Memory B cell (primary cell): Measurements from ENCODE around the gene FAM107B.

Experiments
- ATAC-seq: fragments of 150-1000 bp; cut with Tn5 transposase; 2 replicates; pipeline ENCODE4 v1.10.0; 2021; ENCODE audit warnings: low read depth, mild to moderate bottlenecking, moderate library complexity
- DNase-seq, 2 donors: peaks; one replicate each; pipeline ENCODE4 v3.0.0; 2022; ENCODE audit warnings: low spot score in 2 of 2
- H3K27ac Mint-ChIP-seq: one replicate; pipeline ENCODE4 v1.8.0; 2022; ENCODE audit warnings: mild to moderate bottlenecking, moderate library complexity, mixed read lengths
- H3K27me3 Mint-ChIP-seq: one replicate; pipeline ENCODE4 v1.8.0; 2022; ENCODE audit warnings: mixed read lengths
- H3K36me3 Mint-ChIP-seq: one replicate; pipeline ENCODE4 v1.8.0; 2022; ENCODE audit warnings: mild to moderate bottlenecking, mixed read lengths
- H3K4me1 Mint-ChIP-seq: one replicate; pipeline ENCODE4 v1.8.0; 2022; ENCODE audit warnings: mixed read lengths
- H3K4me3 Mint-ChIP-seq: one replicate; pipeline ENCODE4 v1.8.0; 2022; ENCODE audit warnings: mild to moderate bottlenecking, moderate library complexity, mixed read lengths
- H3K9me3 Mint-ChIP-seq: one replicate; pipeline ENCODE4 v1.8.0; 2022; ENCODE audit warnings: mixed read lengths

The FAM107B gene

DNA sequence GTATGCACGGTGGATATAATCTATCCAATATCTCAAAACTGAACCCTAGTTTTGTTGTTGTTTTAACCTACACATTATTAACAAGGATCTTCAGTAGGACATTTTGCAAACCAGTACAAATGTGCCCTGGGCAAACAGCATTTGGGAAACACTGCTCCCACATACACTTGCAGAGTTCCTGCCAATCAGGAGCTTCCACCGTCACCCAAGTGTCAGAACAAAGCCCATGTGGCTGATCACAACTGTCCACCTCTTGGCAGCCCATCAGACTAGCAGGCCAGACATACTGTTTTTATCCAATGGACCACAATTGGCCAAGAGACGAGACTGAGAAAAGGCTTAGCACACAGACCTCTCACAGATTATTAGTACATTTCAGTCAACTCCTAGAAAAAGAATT lies 200.4 kb downstream of the FAM107B start:
- H3K27me3 Mint-ChIP-seq, result no peaks in the 10 kb centered on the region
- DNase-seq (no peak), ATAC-seq (no peak)
- peaks cover 50% of the 10 kb centered on the region for H3K4me1 Mint-ChIP-seq
- H3K4me3 Mint-ChIP-seq, result no peak overlapping the region
- peaks cover 1% of the 10 kb centered on the region for H3K9me3 Mint-ChIP-seq
- peaks cover 17% of the 10 kb centered on the region for H3K36me3 Mint-ChIP-seq
- H3K27ac Mint-ChIP-seq, result peak overlapping the region; percentile 62

DNA sequence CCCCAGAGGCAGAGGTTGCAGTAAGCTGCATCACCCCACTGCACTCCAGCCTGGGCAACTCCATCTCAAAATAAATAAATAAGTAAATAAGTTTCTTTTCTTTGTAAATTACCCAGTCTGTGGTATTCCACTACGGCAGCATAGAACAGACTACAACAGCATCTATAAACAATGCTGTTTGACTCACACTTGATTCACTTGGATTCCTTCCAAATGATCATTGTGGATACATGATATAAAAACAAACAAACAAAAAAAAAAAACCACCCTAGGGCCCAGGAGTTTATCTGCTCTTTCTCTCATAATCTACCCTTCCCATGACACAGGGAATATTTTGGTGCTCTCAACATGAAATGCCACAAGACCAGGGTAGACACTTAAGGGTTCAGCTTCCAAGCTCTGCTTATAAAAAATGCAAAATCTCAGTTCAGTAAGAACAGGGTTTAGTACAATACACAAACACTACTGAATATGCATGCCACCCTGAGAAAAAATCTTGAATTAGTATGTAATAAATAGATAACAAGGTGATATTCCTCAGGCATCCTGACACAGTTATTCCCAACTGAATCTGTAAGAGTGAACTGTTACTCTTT lies 200.9 kb downstream of the FAM107B start:
- peaks cover 17% of the 10 kb centered on the region for H3K36me3 Mint-ChIP-seq
- H3K27ac Mint-ChIP-seq, result peak overlapping the region; percentile 62
- DNase-seq, result no peak
- H3K4me3 Mint-ChIP-seq, result no peak overlapping the region
- no peak for ATAC-seq
- H3K4me1 Mint-ChIP-seq, result peaks cover 52% of the 10 kb centered on the region
- peaks cover 1% of the 10 kb centered on the region for H3K9me3 Mint-ChIP-seq
- no peaks in the 10 kb centered on the region for H3K27me3 Mint-ChIP-seq

DNA sequence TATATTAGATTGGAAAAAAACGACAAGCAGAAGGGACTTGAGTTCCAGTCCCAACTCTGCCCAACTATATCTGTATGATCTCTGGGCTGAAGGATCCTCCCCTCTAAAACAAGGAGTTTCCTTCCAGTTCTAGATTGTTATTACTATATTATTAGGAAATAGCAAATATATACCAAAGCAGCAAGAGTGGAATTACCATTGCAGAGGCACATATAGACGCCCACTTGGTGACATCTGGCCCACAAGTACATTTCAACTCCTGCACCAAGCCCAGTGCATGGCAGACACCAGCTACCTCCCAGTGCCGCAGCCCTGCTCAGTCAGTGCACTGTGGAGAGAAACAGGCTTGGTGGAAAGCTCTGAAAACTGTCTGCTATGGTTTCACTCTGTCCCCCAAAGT lies 201.9 kb downstream of the FAM107B start:
- DNase-seq (no peak), ATAC-seq (no peak)
- H3K4me1 Mint-ChIP-seq, result peaks cover 55% of the 10 kb centered on the region
- no peak overlapping the region for H3K4me3 Mint-ChIP-seq
- H3K27me3 Mint-ChIP-seq, result no peaks in the 10 kb centered on the region
- H3K9me3 Mint-ChIP-seq, result peaks cover 1% of the 10 kb centered on the region
- no peak overlapping the region for H3K27ac Mint-ChIP-seq
- peaks cover 20% of the 10 kb centered on the region for H3K36me3 Mint-ChIP-seq

DNA sequence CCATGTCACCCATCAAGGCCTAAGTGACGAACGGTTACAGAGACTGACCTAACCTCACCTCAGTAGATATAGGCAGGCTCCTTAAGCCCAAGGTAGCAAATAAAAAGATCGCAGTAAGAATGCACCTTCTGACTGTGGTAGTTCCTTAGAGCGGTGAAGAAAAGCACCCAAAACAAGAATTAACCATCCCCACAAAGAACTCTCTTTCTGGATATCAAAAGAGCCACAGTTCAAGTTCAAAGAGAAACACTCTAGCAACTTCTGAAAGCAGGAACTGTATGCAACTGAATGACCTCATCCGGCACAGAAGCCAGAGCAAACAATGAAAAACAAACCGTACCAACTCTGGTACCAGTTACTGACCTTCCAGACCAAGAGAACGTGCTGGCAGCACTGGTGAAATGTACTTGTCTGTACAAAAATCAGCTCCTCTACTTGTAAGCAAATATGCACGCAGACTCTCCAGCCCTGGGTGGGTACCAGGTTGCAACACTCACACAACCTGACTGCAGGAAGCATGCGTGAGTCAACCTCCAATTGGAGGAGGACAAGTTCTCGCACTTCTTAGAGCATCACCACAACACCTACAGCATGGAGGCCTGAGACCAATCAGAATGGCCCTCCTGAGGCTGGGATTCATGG lies 202.7 kb downstream of the FAM107B start:
- Mint-ChIP-seq H3K9me3 (peaks cover 1% of the 10 kb centered on the region), H3K27me3 (no peaks in the 10 kb centered on the region), H3K4me3 (peak overlapping the region; percentile 32), H3K4me1 (peaks cover 60% of the 10 kb centered on the region), H3K27ac (peak overlapping the region; percentile 96), H3K36me3 (peaks cover 25% of the 10 kb centered on the region)
- ATAC-seq (peak; percentile 82), DNase-seq (peak in 1 of 2 donors; percentile 26)

GRCh38 chr10:14570800-14571199 lies 203.9 kb downstream of the FAM107B start:
- ATAC-seq (no peak), DNase-seq (no peak)
- peak overlapping the region; percentile 96 for H3K27ac Mint-ChIP-seq
- H3K27me3 Mint-ChIP-seq, result no peaks in the 10 kb centered on the region
- peak overlapping the region; percentile 51 for H3K4me3 Mint-ChIP-seq
- peaks cover 61% of the 10 kb centered on the region for H3K4me1 Mint-ChIP-seq
- peaks cover 2% of the 10 kb centered on the region for H3K9me3 Mint-ChIP-seq
- H3K36me3 Mint-ChIP-seq, result peaks cover 31% of the 10 kb centered on the region

- Mint-ChIP-seq H3K27ac (peak overlapping the region; percentile 83), H3K9me3 (peaks cover 4% of the 10 kb centered on the region), H3K36me3 (peaks cover 35% of the 10 kb centered on the region), H3K27me3 (no peaks in the 10 kb centered on the region), H3K4me3 (no peak overlapping the region), H3K4me1 (peaks cover 62% of the 10 kb centered on the region)
- no peak for ATAC-seq
- no peak for DNase-seq
These were observed 205.2 kb downstream of the FAM107B start for GRCh38 chr10:14569274-14570060.

DNA sequence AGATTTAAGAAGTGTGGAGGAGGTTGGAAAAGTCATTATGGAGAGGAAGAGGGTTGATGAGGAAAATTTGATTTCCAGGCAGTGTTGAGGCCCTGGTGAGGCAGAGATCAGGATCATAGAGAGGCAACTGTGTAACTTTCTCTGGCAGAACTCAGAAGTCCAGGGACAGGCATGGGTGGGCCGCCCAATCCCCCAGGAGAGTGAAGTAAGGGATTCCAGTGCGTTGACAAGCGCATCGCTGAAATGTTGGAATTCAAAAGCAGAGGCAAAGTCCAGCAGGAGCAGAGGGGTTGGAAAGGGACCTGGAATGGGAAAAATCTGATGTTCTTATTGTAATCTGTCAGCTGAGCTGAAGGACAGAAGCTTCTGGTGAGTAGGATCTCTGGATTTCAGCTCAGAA lies 207.3 kb downstream of the FAM107B start:
- peak overlapping the region; percentile 10 for H3K27ac Mint-ChIP-seq
- H3K27me3 Mint-ChIP-seq, result no peaks in the 10 kb centered on the region
- H3K4me1 Mint-ChIP-seq, result peaks cover 65% of the 10 kb centered on the region
- H3K36me3 Mint-ChIP-seq, result peaks cover 32% of the 10 kb centered on the region
- H3K4me3 Mint-ChIP-seq, result no peak overlapping the region
- ATAC-seq (no peak), DNase-seq (no peak)
- peaks cover 4% of the 10 kb centered on the region for H3K9me3 Mint-ChIP-seq

- no peak for DNase-seq
- Mint-ChIP-seq H3K36me3 (peaks cover 30% of the 10 kb centered on the region), H3K4me3 (no peak overlapping the region), H3K9me3 (peaks cover 4% of the 10 kb centered on the region), H3K27ac (peak overlapping the region; percentile 91), H3K4me1 (peaks cover 58% of the 10 kb centered on the region), H3K27me3 (no peaks in the 10 kb centered on the region)
- no peak for ATAC-seq
These were observed 208.2 kb downstream of the FAM107B start for GRCh38 chr10:14566498-14566897.

- H3K4me3 Mint-ChIP-seq, result no peak overlapping the region
- ATAC-seq, result no peak
- H3K27me3 Mint-ChIP-seq, result no peaks in the 10 kb centered on the region
- H3K4me1 Mint-ChIP-seq, result peaks cover 62% of the 10 kb centered on the region
- DNase-seq, result no peak
- H3K9me3 Mint-ChIP-seq, result peaks cover 4% of the 10 kb centered on the region
- H3K36me3 Mint-ChIP-seq, result peaks cover 34% of the 10 kb centered on the region
- H3K27ac Mint-ChIP-seq, result peak overlapping the region; percentile 91
These were observed 209.5 kb downstream of the FAM107B start for GRCh38 chr10:14565199-14565598.

DNA sequence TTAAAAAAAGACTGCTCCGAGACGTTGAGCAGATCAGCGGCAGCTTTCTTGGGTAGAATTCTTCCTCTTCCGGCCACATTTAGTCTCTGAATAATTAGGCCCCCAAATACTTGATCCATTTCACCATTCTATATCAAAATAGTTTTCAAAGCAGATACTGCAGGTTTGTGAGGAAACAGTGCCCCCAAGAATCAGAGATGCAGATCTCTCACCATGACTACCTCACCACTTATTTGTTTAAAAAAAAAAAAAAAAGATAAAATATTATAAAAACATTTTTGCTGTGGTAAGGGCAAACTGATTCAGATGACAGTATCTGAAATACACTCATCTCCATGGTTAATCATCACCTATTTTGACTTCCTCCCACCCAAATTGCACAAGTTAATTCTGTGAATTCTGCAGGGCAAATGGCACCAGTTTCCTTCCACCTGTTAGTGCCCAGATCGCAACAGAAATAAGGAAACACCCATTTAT lies 210.4 kb downstream of the FAM107B start:
- ATAC-seq, result peak; percentile 59
- Mint-ChIP-seq H3K27me3 (no peaks in the 10 kb centered on the region), H3K36me3 (peaks cover 39% of the 10 kb centered on the region), H3K27ac (peak overlapping the region; percentile 91), H3K9me3 (peaks cover 4% of the 10 kb centered on the region), H3K4me3 (peak overlapping the region; percentile 66), H3K4me1 (peaks cover 62% of the 10 kb centered on the region)
- DNase-seq, result no peak

- DNase-seq, result no peak
- Mint-ChIP-seq H3K27ac (peak overlapping the region; percentile 91), H3K36me3 (peaks cover 36% of the 10 kb centered on the region), H3K4me1 (peaks cover 56% of the 10 kb centered on the region), H3K4me3 (peak overlapping the region; percentile 60), H3K27me3 (no peaks in the 10 kb centered on the region), H3K9me3 (peaks cover 4% of the 10 kb centered on the region)
- no peak for ATAC-seq
These were observed 211.2 kb downstream of the FAM107B start for GRCh38 chr10:14563359-14563940.

- H3K4me3 Mint-ChIP-seq, result peak overlapping the region; percentile 25
- peaks cover 56% of the 10 kb centered on the region for H3K4me1 Mint-ChIP-seq
- ATAC-seq (no peak), DNase-seq (no peak)
- H3K9me3 Mint-ChIP-seq, result peaks cover 4% of the 10 kb centered on the region
- no peaks in the 10 kb centered on the region for H3K27me3 Mint-ChIP-seq
- peaks cover 33% of the 10 kb centered on the region for H3K36me3 Mint-ChIP-seq
- H3K27ac Mint-ChIP-seq, result peak overlapping the region; percentile 91
These were observed 211.7 kb downstream of the FAM107B start for GRCh38 chr10:14563076-14563336.

DNA sequence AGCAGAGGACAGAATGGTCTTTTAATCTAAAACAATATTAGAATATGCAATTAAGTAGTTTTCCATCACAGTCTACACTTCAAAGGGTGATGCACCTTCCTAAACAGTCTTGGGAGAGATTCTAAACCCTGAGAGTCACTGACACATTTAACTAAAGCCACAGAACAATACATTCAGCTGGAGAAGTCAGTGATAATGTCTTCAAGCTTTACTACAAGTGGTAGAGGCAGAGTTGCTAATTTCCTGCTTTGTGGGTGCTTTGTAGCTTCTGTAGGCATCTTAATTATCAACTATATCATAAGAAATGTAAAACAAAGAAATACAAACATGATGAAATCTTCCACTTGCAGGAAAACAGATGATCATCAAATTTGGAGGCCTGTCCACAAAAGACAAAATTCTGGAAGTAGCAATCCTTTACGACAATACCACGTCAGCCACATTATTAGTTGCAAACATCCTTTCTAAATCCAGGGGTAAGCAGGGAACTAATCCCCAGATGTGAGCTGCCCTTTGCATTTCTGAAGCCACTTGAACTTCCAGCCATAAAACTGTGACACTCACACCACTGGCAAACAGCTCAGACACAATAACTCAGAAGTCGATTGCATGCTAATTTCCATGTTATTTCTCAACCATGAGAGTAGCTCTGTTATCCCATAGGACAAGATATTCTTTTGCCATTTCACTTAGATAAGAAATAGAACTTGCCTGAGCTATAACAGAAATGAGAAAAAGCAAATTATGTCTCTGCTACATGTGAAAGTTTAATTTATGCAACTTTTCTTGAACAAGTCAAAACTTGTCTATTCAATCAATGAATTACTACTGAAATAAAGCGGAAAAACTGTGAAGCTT lies 212.2 kb downstream of the FAM107B start:
- DNase-seq, result no peak

More for the DNA sequence above, 212.2 kb downstream of the FAM107B start:
- no peak for ATAC-seq
- peaks cover 32% of the 10 kb centered on the region for H3K36me3 Mint-ChIP-seq
- peak overlapping the region; percentile 25 for H3K4me3 Mint-ChIP-seq
- peak overlapping the region; percentile 91 for H3K27ac Mint-ChIP-seq
- peaks cover 4% of the 10 kb centered on the region for H3K9me3 Mint-ChIP-seq
- H3K27me3 Mint-ChIP-seq, result no peaks in the 10 kb centered on the region
- H3K4me1 Mint-ChIP-seq, result peaks cover 55% of the 10 kb centered on the region
